NCI-H1048 (cell line): ENCODE results near the gene ATG2B.
"Not testable (repeated sequence)": the region's sequence is repeated elsewhere in the genome, so short reads cannot be mapped to it uniquely, and the experiment has no call there.

ENCODE experiments used
- DNase-seq: peaks from one replicate; lab custom pipeline; 2025; lab: John Stamatoyannopoulos, UW

ATG2B gene

DNA sequence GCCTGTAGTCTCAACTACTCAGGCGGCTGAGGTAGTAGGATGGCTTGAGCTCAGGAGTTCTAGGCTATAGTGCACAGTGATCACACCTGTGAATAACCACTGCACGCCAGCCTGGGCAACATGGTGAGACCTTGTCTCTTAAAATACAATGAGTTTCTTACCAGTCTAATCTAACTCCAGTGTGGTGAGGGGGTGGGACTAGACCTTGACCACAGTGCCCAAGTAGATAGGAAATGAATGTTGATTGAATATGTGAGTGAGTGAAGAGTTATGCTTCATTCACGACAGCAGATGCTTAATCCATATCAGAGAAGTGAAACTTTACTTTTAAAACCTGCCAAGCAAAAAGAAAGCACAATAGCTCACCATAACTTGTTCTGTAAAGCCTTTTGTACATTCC is 17.6 kb upstream of the ATG2B start:
- no peak for DNase-seq

DNA sequence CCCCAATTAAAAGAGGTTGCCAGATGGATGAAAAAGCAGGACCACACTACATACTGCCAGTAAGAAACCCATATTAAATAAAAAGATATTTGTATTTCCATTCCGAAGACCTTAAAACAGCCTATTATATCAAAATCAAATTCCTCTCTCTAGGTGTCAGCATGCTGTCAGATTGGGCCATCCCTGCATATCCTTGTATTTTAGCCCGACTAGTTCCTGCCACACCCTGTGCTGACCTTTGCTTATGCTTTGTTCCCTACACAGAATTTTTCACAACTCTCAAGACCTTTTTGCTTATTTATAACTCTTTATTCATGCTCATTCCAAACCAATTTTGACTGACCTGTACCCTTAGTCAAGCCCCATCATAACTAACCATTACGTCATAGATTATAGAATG is 13.0 kb upstream of the ATG2B start:
- DNase-seq = no peak

DNA sequence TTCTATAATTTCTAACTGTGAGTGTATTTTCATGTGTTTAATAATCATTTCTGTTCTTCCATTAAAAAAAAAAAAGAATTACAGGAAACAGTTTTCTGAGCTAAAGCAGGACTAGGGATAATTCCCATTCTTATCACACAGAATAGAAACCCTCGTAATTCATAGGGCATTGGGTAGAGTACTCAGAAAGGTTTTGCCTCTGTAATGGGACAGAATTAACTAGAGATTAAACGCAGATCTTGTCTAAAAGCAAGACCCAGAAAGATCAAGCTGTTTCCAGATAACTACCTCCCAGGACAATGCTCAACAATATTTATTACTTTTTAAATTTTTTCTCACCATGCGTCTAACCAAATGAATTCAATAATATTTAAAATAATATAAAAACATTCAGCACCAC is 10.4 kb upstream of the ATG2B start:
- no peak for DNase-seq

DNA sequence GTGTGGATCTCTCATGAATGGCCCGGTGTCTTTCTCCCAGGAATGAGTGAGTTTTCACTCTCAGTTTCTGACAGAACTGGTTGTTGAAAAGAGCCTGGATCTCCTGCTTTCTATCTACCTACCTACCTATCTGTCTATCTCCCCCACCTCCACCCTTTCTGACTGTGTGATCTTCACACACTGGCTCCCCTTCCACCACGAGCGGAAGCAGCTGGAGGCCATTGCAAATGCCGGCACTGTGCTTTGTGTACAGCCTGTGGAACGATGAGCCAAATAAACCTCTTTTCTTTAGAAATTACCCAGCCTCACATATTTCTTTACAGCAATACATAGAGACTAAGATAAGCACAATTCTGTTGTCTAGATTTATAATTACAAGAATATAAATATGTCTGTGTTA is 7.4 kb upstream of the ATG2B start:
- no peak for DNase-seq

DNA sequence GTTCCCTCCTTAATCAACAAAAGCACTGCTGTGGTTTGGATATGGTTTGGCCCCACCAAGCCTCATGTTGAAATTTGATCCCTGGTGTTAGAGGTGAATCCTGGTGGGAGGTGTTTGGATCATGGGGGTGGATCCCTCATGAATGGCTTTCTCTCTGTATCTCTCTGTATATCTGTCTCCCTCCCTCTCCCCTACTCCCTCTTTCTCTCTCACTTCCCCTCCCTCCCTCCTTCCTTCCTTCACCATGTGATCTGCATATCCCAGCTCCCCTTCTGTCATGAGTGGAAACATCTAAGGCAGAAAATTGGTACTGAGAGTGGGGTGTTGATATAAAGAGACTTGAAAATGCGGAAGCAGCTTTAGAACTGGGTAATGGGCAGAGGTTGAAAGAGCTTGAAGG is 5.4 kb upstream of the ATG2B start:
- DNase-seq = no peak

DNA sequence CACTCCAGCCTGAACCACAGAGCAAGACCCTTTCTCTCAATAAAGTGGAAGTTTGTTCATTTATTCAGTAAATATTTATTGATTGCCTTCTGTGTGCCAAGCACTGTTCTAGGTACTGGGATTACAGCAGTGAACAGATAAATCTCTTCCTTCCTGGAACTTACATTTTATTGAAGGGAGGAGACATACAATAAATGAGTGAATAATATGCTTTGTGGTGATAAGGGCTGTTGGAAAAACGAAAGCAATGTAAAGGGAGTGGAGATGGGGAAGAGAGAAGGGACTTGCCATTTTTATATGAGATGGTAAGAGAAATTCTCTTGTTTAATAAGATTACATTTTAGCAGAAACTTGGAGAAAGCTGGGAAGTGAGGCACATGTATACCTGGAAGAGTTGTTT is 1.8 kb upstream of the ATG2B start:
- DNase-seq = no peak

DNA sequence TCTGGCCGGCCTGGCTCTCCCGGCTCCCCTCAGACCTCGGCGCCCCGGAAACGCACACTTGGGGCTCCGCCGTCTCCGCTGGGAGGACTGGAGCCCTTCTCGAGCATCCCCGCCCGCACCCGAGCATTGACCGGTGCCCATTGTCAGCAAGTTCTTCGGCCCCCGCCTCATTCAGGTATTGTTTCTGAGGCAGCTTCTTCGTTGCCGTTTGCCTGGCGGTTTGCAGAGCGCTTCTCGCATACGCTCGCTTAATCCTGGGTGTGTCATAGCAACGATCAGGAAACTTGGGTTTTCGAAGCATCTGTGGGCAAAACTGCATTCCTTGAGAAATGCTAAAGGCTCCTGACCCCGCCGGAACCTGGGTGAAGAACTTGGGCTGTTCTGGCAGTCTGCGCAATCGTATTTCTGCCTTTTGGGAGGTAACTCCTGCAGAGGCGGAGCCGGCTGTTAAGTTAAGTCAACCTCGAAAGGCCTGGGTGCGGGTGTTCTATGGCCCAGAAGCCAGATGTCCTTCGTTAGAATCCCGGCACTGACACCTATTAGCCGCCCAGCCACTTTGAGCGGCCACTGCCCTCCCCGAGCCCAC is 703 bp upstream of the ATG2B start:
- no peak for DNase-seq

DNA sequence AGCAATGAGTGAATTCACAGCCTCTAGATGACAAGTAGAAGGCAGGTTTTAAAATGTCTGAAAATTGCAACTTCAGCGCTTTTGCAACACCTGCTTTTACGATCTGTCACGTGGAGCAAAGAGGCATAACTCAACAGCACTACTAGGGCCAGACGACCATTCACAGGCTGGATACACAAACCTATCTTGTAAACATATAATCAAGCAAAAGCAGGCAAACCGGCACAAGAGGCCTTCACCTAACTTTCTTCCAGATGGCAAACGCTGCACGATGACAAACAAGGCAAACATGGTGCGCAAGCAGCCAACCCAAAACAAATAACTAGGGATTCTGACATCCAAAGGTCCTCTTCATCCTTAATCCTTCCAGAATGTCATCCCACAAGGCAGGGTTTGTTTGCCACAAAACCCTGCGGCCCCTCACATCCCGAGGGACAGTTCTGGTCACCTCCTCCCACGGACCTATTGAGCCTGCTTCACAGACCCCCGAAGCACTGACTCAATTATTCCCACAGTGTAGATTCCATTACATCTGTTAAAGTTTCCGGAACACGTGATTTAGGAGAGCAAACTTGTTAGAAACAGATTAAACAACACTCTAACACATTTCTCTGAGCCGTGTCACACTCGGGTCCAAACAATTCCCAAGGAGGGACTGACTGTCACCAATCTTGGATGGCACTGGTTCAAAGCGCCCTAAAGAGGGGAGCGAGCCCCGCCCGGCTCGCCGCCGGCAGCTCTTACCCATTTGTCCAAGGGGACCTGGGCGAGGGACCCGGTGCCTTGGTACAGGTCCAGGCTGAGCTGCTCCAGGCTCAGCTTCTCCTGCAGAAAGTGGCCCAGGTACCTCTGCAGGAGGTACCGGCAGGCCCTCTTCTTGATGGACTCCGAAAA is 823 bp downstream of the ATG2B start:
- no peak for DNase-seq

DNA sequence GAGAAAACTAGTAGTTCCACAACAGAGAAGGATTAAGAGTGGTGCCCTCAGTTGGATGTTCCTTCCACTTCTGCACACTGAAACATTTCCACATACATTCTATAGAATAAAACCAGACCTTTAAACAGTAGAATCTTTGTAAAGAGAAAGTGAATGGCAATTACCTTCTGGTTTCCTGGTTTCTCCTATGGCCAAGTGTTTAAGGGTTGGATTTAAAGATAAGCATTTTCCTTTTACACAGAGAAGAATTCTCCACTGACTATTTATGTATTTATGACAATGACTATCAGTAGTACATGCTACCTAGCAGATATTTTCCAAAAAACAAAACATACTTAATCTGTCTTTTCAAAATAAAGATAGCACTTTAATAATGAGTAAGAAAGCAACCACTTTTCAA is 3.2 kb downstream of the ATG2B start:
- no peak for DNase-seq

DNA sequence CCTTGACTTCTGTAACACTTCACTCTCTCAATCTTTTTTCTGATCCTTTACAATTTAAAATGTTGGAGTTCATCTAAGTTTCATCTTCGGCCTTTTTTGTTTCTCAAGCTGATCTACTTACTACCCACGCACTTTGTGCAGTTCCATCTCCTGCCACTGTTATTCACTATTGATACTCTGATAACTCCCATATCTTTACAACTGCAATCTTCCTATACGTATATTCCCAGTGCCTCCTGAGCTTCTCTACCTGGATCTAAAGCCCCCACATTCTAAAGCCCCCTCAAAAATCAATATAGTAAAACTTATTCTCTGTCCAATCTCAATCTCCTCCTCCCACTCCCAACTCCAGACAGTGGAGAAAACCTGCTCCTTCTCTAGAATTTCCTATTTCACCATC is 5.9 kb downstream of the ATG2B start:
- no peak for DNase-seq

DNA sequence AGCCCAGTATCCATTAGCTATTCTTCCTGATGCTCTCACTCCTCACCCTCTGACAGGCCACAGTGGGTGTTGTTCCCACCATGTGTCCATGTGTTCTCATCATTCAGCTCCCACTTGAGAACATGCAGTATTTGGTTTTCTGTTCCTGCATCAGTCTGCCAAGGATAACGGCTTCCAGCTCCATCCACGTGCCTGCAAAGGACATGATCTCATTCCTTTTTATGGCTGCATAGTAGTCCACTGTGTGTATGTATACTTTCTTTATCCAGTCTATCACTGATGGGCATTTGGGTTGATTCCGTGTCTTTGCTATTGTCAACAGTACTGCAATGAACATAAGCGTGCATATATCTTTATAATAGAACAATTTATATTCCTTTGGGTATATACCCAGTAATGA is 8.9 kb downstream of the ATG2B start:
- no peak for DNase-seq

DNA sequence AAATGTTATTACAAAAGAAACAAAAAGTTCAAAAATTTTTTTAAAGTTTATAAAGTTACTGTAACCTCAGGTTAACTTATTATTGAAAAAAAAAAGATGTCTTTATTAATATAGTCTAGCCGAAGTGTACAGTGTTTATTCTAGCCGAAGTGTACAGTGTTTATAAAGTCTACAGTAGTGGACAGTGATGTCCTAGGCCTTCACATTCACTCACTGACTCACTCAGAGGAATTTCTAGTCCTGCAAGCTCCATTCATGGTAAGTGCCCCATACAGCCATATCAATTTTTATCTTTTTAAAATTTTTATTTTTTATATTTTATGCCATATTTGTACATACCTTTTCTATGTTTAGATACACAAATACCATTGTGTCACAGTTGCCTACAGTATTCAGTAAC is 10.4 kb downstream of the ATG2B start:
- DNase-seq = no peak

DNA sequence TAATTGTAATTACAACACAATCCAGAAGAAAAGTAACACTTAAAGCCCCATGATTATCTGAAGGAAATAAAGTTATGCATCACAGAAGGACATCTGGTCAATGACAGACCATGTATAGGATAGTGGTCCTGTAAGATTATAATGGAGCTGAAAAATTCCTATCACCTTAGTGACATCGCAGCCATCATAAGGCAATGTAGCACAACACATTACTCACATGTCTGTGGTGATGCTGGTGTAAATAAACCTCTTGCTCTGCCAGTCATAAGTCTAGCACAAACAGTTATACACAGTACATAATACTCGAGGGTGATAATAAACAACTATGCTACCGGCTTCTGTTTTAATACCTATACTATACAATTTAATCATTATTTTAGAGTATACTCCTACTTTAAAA is 11.2 kb downstream of the ATG2B start:
- no peak for DNase-seq

DNA sequence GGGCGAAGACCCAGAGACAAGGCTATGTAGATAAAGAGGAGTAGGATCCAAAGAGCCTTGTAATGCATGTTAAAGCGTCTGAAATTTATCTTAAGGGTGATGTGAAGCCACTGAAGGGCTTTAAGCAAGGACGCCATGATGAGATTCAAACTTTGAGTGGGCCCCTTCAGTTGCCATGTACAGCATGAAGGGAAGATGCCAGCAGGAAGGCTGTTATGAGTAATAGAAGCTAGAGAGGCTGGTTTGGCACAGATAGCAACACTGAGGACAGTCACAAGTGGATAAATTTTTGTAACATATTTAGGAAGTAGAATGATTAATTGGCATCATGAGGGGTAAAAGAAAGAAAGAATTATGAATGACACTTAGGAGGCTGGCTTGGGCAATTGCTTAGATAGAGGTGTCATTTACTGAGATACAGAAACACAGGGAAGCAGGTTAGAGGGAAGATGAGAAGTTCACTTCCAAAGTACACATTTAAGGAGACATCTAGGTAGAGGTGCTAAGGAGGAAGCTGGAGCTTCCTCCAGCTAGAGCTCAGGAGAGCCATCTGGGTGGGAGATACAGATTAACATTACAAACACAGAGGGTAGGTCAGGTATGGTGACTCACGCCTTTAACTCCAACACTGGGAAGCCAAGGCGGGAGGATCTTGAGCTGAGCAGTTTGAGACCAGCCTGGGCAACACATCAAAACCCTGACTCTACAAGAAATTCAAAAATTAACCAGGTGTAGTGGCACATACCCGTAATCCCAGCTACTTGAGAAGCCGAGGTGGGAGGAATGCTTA is 13.7 kb downstream of the ATG2B start:
- no peak for DNase-seq

DNA sequence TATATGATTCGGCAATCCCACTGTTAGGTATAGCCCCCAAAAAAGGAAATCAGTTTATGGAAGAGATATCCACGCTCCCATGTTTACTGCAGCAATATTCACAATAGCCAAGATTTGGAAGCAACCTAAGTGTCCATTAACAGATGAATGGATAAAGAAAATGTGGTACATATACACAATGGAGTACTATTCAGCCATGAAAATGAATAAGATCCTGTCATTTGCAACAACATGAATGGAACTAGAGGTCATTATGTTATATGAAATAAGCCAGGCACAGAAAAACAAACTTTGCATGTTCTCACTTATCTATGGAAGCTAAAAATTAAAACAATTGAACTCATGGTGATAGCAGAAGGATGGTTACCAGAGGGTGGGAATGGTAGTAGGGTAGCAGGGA is 15.2 kb downstream of the ATG2B start:
- DNase-seq = not testable (repeated sequence)

DNA sequence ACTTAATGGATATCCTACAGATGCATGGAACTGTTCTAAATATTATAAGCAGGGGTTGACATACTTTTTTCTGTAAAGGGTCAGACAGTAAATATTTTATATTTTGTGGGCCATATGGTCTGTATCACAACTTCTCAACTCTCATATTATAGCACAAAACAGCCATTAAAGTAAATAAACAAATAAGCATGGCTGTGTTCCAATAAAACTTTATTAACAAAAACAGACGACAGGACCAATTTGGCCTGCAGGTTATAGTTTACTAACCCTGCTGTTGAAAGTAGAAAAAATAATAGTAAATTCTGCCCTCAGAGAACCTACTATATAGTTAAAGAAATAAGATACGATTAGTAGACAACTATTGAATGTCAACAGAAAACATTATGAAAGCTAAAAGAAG is 17.5 kb downstream of the ATG2B start:
- no peak for DNase-seq

DNA sequence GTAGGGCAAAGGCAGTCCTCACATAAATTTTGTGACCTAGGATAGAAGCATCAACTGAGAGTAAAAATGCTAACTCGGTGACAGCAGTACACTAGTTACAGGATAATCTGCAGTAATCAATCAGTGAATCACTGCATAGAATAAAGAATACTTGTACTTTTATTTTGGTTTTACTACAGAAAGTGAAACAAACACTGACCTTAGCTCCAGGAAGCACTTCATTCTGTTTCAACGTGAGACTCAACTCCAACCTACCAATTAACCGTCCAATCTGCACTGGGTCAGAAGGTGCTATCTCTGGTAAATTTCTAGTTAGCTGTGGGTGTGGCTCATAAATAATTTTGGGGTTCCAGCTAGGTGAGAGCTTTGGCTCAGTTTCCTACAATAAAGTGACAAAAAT is 21.8 kb downstream of the ATG2B start:
- DNase-seq = no peak

DNA sequence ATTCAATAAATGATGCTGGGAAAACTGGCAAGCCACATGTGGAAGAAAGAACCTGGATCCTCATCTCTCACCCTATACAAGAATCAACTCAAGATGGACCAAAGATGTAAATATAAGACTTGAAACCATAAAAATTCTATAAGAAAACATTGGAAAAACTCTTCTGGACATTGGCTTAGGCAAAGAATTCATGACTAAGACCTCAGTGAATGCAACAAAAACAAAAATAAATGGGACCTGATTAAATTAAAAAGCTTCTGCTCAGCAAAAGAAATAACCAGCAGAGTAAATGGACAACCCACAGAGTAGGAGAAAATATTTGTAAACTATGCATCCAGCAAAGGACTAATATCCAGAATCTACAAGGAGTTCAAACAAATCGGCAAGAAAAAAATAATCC is 24.6 kb downstream of the ATG2B start:
- no peak for DNase-seq

DNA sequence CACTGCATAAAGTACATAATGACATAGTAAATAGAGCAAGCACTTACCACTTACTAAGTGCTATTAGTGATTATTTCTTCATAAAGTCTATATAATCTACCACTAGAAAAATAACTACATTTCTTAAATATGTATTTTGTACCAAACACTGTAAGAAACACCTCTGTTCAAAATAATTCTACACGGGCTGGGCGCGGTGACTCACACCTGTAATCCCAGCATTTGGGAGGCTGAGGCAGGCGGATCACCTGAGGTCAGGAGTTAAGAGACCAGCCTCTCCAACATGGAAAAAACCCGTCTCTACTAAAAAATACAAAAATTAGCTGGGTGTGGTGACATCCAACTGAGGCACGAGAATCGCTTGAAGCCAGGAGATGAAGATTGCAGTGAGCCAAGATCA is 38.9 kb downstream of the ATG2B start:
- no peak for DNase-seq

DNA sequence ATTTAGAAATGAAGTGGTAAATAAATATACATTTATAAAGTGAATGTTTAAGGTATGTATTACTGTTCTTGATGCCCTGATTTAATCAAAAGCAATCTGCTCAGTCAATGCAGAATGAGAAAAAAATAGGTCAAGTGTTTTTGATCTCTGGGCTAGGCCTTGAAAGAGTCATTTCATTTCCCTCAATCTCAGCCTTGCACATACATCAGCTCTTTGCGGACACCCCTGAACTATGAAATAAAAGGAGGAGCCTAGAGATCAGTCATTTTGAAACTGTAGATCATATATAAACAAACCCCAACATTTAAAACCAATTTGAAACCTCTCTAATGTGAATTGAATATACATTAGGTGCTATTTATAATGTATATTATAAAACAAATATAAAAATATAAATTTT is 42.5 kb downstream of the ATG2B start:
- DNase-seq = no peak

DNA sequence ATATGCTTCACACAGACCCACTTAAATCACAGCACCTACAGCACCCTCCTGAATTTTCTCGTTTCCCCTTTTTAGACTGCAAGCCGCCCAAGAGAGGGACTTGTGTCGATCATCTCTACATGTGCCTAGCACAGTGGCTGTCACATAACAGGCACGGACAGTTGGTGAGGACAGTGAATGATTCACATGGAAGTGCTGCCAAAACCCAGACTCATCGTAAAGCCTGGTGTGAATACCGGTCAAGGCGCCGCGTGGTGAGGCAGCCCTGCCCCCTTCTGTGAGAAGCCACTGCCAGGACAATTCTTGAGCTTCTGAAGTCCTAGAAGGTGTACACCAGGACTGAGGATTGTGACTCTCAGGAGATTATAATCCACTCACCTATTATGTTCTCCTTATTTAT is 44.3 kb downstream of the ATG2B start:
- no peak for DNase-seq

DNA sequence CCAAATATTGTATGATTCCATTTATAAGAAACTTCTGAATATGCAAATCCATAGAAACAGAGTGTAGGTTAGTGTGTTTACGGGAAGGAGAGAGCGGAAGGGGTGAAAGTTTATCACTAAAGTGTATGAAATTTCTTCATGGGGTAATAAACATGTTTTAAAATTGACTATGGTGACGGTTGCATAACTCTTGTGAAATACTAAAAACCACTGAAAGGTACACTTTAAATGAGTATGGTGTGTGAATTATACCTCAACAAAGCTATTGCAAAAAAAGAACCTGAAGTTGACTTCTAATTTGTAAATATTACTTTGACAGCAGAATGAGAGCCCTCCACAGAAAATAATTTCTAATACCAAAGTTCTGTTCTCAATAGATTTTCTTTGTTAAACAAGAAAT is 47.1 kb downstream of the ATG2B start:
- no peak for DNase-seq

DNA sequence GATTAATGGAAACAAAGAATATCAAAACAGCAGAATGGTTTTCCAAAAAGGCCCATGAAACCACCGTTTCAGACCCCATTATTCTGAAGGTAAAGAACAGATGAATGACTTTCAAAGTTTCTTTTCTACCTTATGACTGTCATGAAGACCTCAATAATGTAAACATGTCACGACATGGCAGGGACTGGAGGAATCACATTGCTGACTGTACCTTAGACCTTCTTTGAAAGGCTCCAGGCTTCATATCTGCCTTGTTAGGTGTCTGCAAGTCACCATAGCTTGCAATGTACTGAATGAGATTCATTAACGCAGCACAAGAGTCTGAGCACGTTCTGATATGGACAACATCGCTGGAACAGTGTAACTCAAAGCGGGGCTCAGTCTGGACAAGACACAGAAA is 52.2 kb downstream of the ATG2B start:
- DNase-seq = no peak
